SH-SY5Y (cell line): ENCODE measurements around the gene CYTH4.

Experiments
- GATA2 ChIP-seq: IDR thresholded peaks from 2 replicates; pipeline ENCODE4 v1.6.1; 2011; ENCODE audit warnings: mild to moderate bottlenecking, low read depth, low read length
- GATA3 ChIP-seq: IDR thresholded peaks from 2 replicates; pipeline ENCODE4 v1.6.1; 2011; ENCODE audit warnings: low read depth, mild to moderate bottlenecking, low read length, moderate library complexity

DNA sequence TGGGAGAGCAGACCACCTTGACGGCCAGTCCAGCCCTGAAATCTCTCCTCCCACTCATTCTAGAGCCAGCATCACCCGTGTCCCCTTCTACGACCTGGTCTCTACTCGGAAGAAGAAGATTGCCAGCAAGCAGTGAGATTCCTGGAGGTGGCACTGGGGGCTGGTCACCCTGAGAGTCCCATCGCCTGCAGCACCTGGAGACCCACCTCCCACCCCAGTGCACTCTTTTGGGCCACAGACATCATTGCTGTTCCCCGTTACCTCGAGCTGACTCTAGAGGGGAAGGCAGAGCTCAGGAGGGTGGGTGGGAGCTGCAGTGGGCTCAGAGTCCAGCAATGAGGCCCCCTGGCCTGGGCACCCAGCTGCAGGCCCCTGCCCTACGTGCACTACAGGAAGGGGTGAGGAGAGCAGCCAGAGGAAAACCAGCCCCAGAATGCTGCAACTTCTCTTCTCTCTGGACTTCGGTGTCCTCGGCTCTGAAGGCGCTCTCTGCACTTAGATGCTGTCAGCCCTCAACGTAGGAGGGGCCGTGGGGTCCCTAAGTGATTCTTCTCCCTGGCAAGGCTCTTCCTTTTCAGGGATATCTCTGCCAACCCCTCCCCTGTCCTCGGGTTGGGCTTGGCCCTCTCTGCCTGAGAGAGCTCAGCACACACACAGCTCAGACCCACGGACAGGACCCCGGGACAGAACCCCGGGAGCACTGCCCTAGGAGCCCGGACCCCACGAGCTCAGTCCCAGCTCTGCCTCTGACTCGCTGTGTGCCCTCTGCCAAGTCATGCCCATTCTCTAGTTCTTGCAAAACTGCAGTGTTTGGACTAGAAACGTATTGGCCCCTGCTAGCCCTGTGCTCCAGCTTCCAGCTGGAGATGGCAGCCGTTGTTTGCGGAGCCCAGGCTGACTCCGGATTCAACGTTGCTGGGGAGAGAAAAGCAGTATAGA, 31.3 kb downstream of the CYTH4 start:
- TF ChIP-seq GATA2 (no peak), GATA3 (no peak)
